ENCODE results near the gene SLIT1. TPM values are rescaled to one million over a fixed set of nuclear protein-coding genes. Genes with fewer than 3 reads are reported as not detected.

The SLIT1 gene
- total and polyA plus RNA-seq, 2 of the 8 experiments (the other 6 are each of a cell fraction or from before 2014, with no cell fraction given): 0.70 to 0.88 TPM

GRCh38 chr10:96968682-96969423 lies 216.9 kb downstream of the SLIT1 start:
- no peak overlapping the region for H2AFZ ChIP-seq (ENCODE audit: low read length)
- H3K23me2 ChIP-seq (ENCODE audit: low read depth, low read length): no peaks in the 10 kb centered on the region
- no peak overlapping the region for H3K4me3 ChIP-seq (ENCODE audit: extremely low read depth in 1 of 4, insufficient read depth in 2 of 4, low read depth in 3 of 4, low read length in 4 of 4)
- H3K4me1 ChIP-seq (replicated peaks in 1 of 4; ENCODE audit: control insufficient read depth in 3 of 4, insufficient read depth in 4 of 4, low read length in 3 of 4): no peaks in the 10 kb centered on the region
- no peak overlapping the region for H2BK5ac ChIP-seq (ENCODE audit: low read depth, low read length)
- H2BK20ac ChIP-seq (ENCODE audit: low read length): no peak overlapping the region
- no peak overlapping the region for H3K23ac ChIP-seq (ENCODE audit: insufficient read length)
- 87% methylated on average over 5 of the region's 5 CpGs; no CpG with 5 or more reads in 1 of the 2 experiments for WGBS, 2 experiments (ENCODE audit: extremely low coverage in 1 of 2, insufficient coverage in 1 of 2, insufficient read length in 1 of 2, insufficient replicate concordance in 2 of 2, low coverage in 1 of 2, low lambda C conversion rate in 2 of 2, missing lambda C conversion rate in 1 of 2)
- no peaks in the 10 kb centered on the region for H3K27me3 ChIP-seq (replicated peaks in 1 of 4; ENCODE audit: control insufficient read depth in 3 of 4, extremely low read depth in 1 of 4, insufficient read depth in 3 of 4, low read length in 3 of 4)
- no peaks in the 10 kb centered on the region for H3K79me2 ChIP-seq (ENCODE audit: control insufficient read depth in 1 of 2, insufficient read depth in 2 of 2, low read length in 2 of 2)
- H3K79me1 ChIP-seq (ENCODE audit: low read depth, low read length): no peaks in the 10 kb centered on the region
- no peak overlapping the region for H3K9ac ChIP-seq (replicated peaks in 1 of 4; ENCODE audit: extremely low read depth in 1 of 4, low read depth in 3 of 4, low read length in 3 of 4)
- H3K4me2 ChIP-seq (ENCODE audit: insufficient read depth in 1 of 2, low read depth in 2 of 2, low read length in 2 of 2): no peak overlapping the region
- no peaks in the 10 kb centered on the region for H4K20me1 ChIP-seq (replicated peaks in 1 of 2; ENCODE audit: control insufficient read depth in 1 of 2, insufficient read depth in 2 of 2, low read length in 2 of 2)
- no peak overlapping the region for H3K18ac ChIP-seq (ENCODE audit: extremely low read depth, low read length)
- no peaks in the 10 kb centered on the region for H3K36me3 ChIP-seq (ENCODE audit: control insufficient read depth in 2 of 4, insufficient read depth in 4 of 4, low read length in 3 of 4)
- FAIRE-seq (no peak), DNase-seq (ENCODE audit: low read depth in 1 of 2, low spot score in 2 of 2) (no peak)
- H3K27ac ChIP-seq (ENCODE audit: low read depth, low read length): no peak overlapping the region
- no peak overlapping the region for H3K14ac ChIP-seq (ENCODE audit: insufficient read length)
- no peak overlapping the region for H4K8ac ChIP-seq (ENCODE audit: extremely low read depth, insufficient read depth, low read length)
- H3K56ac ChIP-seq (replicated peaks; ENCODE audit: insufficient read length, low read depth, low read length): no peak overlapping the region
- POLR2A ChIA-PET (ENCODE audit: partially characterized antibody): interaction anchor here (0.6 kb wide), 1 partner anchor 136 kb away, joined by 3 read pairs; no protein-coding TSS in a partner anchor
- H2BK120ac ChIP-seq (replicated peaks; ENCODE audit: low read depth, low read length): no peak overlapping the region
- no peak for TF ChIP-seq EGR1 (IDR thresholded peaks at IDR 0.05; ENCODE audit: borderline replicate concordance, low read depth, low read length)
- TF ChIP-seq CEBPB (IDR thresholded peaks at IDR 0.05; ENCODE audit: low read depth, low read length): no peak
- no peak overlapping the region for H4K91ac ChIP-seq (replicated peaks; ENCODE audit: insufficient read length, low read length)
- H2BK12ac ChIP-seq (ENCODE audit: low read depth, low read length): no peak overlapping the region
- CTCF ChIA-PET (ENCODE audit: partially characterized antibody): no interaction called here
- no peaks in the 10 kb centered on the region for H3K9me3 ChIP-seq (ENCODE audit: insufficient read depth in 2 of 2, low read depth in 1 of 2, low read length in 1 of 2)
- H3K4ac ChIP-seq (replicated peaks; ENCODE audit: insufficient read length, low read depth, low read length): no peak overlapping the region
- H2AK5ac ChIP-seq (ENCODE audit: low read depth, low read length): no peak overlapping the region
- H2BK15ac ChIP-seq (ENCODE audit: low read length): no peak overlapping the region
- no peak overlapping the region for H4K5ac ChIP-seq (ENCODE audit: insufficient read length, low read depth, low read length)

Measured in H1 (cell line).